Smooth muscle cell (in vitro differentiated cells): ENCODE data around the gene MTHFD1L. TPM values are rescaled to one million over a fixed set of nuclear protein-coding genes. Genes with fewer than 3 reads are reported as not detected.

Source experiments
- DNase-seq: peaks from one replicate; lab custom pipeline; 2025; ENCODE audit not compliant: unreplicated experiment; lab: John Stamatoyannopoulos, UW
- H2AFZ ChIP-seq: fragments of 200-600 bp; sonication (generic); 2 replicates; pipeline ENCODE4 v1.6.0; 2016; ENCODE audit warnings: antibody characterized with exemption, low read depth, mild to moderate bottlenecking
- H3F3A ChIP-seq: fragments of 200-600 bp; sonication (generic); 2 replicates; pipeline ENCODE4 v1.6.0; 2017; ENCODE audit warnings: antibody characterized with exemption, low read depth
- H3K27ac ChIP-seq: fragments of 200-600 bp; sonication (generic); 2 replicates; pipeline ENCODE4 v1.5.1; 2016; ENCODE audit warnings: low read depth, mild to moderate bottlenecking
- H3K27me3 ChIP-seq: fragments of 200-600 bp; sonication (generic); 2 replicates; pipeline ENCODE4 v1.6.1; 2016; ENCODE audit warnings: low read depth, mild to moderate bottlenecking
- H3K36me3 ChIP-seq: fragments of 200-600 bp; sonication (generic); 2 replicates; pipeline ENCODE4 v1.5.1; 2016; ENCODE audit warnings: low read depth
- H3K4me1 ChIP-seq: fragments of 200-600 bp; sonication (generic); 2 replicates; pipeline ENCODE4 v1.5.1; 2016; ENCODE audit warnings: low read depth
- H3K4me2 ChIP-seq: fragments of 200-600 bp; sonication (generic); 2 replicates; pipeline ENCODE4 v1.6.0; 2016; ENCODE audit warnings: mild to moderate bottlenecking
- H3K4me3 ChIP-seq: fragments of 200-600 bp; sonication (generic); 2 replicates; pipeline ENCODE4 v1.5.1; 2016; ENCODE audit warnings: mild to moderate bottlenecking
- H3K79me2 ChIP-seq: fragments of 200-600 bp; sonication (generic); 2 replicates; pipeline ENCODE4 v1.6.0; 2016; ENCODE audit warnings: low read depth, mild to moderate bottlenecking
- H3K9ac ChIP-seq: fragments of 200-600 bp; sonication (generic); 2 replicates; pipeline ENCODE4 v1.6.0; 2016; ENCODE audit warnings: low read depth
- H3K9me3 ChIP-seq: fragments of 200-600 bp; sonication (generic); replicated peaks from 2 replicates; pipeline ENCODE4 v1.5.1; 2016; ENCODE audit warnings: low read depth
- H4K20me1 ChIP-seq: fragments of 200-600 bp; sonication (generic); 2 replicates; pipeline ENCODE4 v1.6.0; 2016; ENCODE audit warnings: low read depth
- CTCF ChIP-seq: fragments of 200-600 bp; sonication (generic); IDR thresholded peaks from 2 replicates; pipeline ENCODE4 v1.5.1; 2017; ENCODE audit warnings: borderline replicate concordance, mild to moderate bottlenecking, antibody characterized with exemption; ENCODE audit not compliant: insufficient read depth, poor library complexity, severe bottlenecking
- WGBS: methylation state at CpG from one replicate; pipeline ENCODE4 v1.1.7; 2016; ENCODE audit warnings: low lambda C conversion rate; 5-methylcytosine and 5-hydroxymethylcytosine counted together
- polyA plus RNA-seq: library from polyadenylated mRNA; unstranded; fragments of >200 nt; fragmentation: Nextera tagmentation; extraction: Ambion mirVana; gene quantifications from 2 replicates; pipeline ENCODE4 v1.2.1, GENCODE V29; 2016
- total RNA-seq: library from RNA; depleted of rRNA; stranded (reverse); fragments of >200 nt; gene quantifications from 2 replicates; pipeline ENCODE4 v1.2.3, GENCODE V29; 2014

Gene MTHFD1L
- total and polyA plus RNA-seq, 2 experiments from 2014 or later, result 35.9 to 46.2 TPM

- no peak overlapping the region for H3K4me2 ChIP-seq
- H4K20me1 ChIP-seq, result no peaks in the 10 kb centered on the region
- H3K27ac ChIP-seq, result no peak overlapping the region
- DNase-seq, result no peak
- no peak for TF ChIP-seq CTCF
- no peak overlapping the region for H2AFZ ChIP-seq
- no peaks in the 10 kb centered on the region for H3K79me2 ChIP-seq
- H3K4me1 ChIP-seq, result no peaks in the 10 kb centered on the region
- peaks cover 12% of the 10 kb centered on the region for H3K36me3 ChIP-seq
- H3K9ac ChIP-seq, result no peak overlapping the region
- H3K9me3 ChIP-seq, result no peaks in the 10 kb centered on the region
- no peaks in the 10 kb centered on the region for H3K27me3 ChIP-seq
- no peak overlapping the region for H3K4me3 ChIP-seq
- H3F3A ChIP-seq, result no peaks in the 10 kb centered on the region
- 82% methylated on average over 6 of the region's 6 CpGs for WGBS
These were observed 101.9 kb downstream of the MTHFD1L start for GRCh38 chr6:150967381-150967780.

GRCh38 chr6:150967910-150968309, 102.4 kb downstream of the MTHFD1L start:
- H3K4me3 ChIP-seq, result no peak overlapping the region
- no peak for TF ChIP-seq CTCF
- no peaks in the 10 kb centered on the region for H3K4me1 ChIP-seq
- H3K9me3 ChIP-seq, result no peaks in the 10 kb centered on the region
- H3K27ac ChIP-seq, result no peak overlapping the region
- DNase-seq, result no peak
- H3F3A ChIP-seq, result no peaks in the 10 kb centered on the region
- peaks cover 14% of the 10 kb centered on the region for H3K36me3 ChIP-seq
- H3K4me2 ChIP-seq, result no peak overlapping the region
- no peaks in the 10 kb centered on the region for H3K79me2 ChIP-seq
- 63% methylated on average over 8 of the region's 8 CpGs for WGBS
- no peaks in the 10 kb centered on the region for H4K20me1 ChIP-seq
- no peak overlapping the region for H3K9ac ChIP-seq
- no peak overlapping the region for H2AFZ ChIP-seq
- no peaks in the 10 kb centered on the region for H3K27me3 ChIP-seq

- Histone ChIP-seq H4K20me1 (no peaks in the 10 kb centered on the region), H3F3A (no peaks in the 10 kb centered on the region), H2AFZ (no peak overlapping the region), H3K36me3 (peaks cover 17% of the 10 kb centered on the region), H3K27ac (no peak overlapping the region), H3K9me3 (no peaks in the 10 kb centered on the region), H3K4me1 (no peaks in the 10 kb centered on the region), H3K9ac (no peak overlapping the region), H3K79me2 (no peaks in the 10 kb centered on the region), H3K4me3 (no peak overlapping the region), H3K4me2 (no peak overlapping the region), H3K27me3 (no peaks in the 10 kb centered on the region)
- no peak for TF ChIP-seq CTCF
- DNase-seq, result no peak
- 98% methylated on average over 4 of the region's 4 CpGs for WGBS
These were observed 104.4 kb downstream of the MTHFD1L start for GRCh38 chr6:150969901-150970300.

GRCh38 chr6:150971219-150971618, 105.7 kb downstream of the MTHFD1L start:
- H4K20me1 ChIP-seq, result no peaks in the 10 kb centered on the region
- no peaks in the 10 kb centered on the region for H3K4me1 ChIP-seq
- no peak overlapping the region for H3K27ac ChIP-seq
- no peaks in the 10 kb centered on the region for H3F3A ChIP-seq
- TF ChIP-seq CTCF, result no peak
- peaks cover 10% of the 10 kb centered on the region for H3K36me3 ChIP-seq
- no peak for DNase-seq
- no peaks in the 10 kb centered on the region for H3K9me3 ChIP-seq
- H3K4me2 ChIP-seq, result no peak overlapping the region
- H3K4me3 ChIP-seq, result no peak overlapping the region
- H3K79me2 ChIP-seq, result no peaks in the 10 kb centered on the region
- H3K9ac ChIP-seq, result no peak overlapping the region
- no peak overlapping the region for H2AFZ ChIP-seq
- no peaks in the 10 kb centered on the region for H3K27me3 ChIP-seq
- 84% methylated on average over 8 of the region's 8 CpGs for WGBS
